KOPT-K1 (cell line): ENCODE results near the gene TUBA1A.

Experiments
- H3K27ac ChIP-seq: fragments of 200-600 bp; sonication (generic); 2 replicates; pipeline ENCODE4 v1.5.1; 2016; ENCODE audit warnings: antibody characterized with exemption, mild to moderate bottlenecking, low read depth, low read length; ENCODE audit not compliant: poor library complexity, severe bottlenecking
- H3K36me3 ChIP-seq: fragments of 200-600 bp; sonication (generic); 2 replicates; pipeline ENCODE4 v1.5.1; 2017; ENCODE audit warnings: antibody characterized with exemption, mild to moderate bottlenecking, low read length, moderate library complexity; ENCODE audit not compliant: insufficient read depth
- H3K9me3 ChIP-seq: fragments of 200-600 bp; sonication (generic); 2 replicates; pipeline ENCODE4 v1.5.1; 2017; ENCODE audit warnings: antibody characterized with exemption, low read length, mild to moderate bottlenecking; ENCODE audit not compliant: insufficient read depth, poor library complexity, severe bottlenecking

The TUBA1A gene

DNA sequence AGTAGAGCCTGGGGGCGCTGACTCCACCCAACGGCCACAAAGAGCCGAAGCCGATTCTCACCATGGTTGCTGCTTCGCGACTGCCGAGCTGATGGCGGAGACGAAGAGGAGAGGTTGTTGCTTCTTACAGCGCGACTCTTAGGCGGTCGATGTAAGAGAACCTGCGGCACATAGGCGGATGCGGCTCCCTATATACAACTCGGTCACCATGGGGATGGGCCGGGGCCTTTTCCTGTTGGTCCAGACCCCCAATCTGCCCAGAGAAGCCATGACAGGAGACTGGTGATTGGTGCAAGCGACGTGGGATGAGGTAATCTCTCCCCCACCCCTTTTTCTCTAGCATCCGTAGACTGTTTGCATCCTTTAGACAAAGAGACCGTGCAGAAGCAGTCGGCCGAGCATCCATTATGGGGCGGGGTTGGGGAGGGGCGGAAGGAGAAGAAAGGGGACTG, at the start of gene TUBA1A:
Gene TUBA1A (minus strand): TSS at position 165 of the 452 bp plus-strand sequence. CDS start 101 bp downstream, at position 64.
- no peaks in the 10 kb centered on the region for H3K9me3 ChIP-seq
- peak within 1 kb of the TSS; percentile 79 for H3K27ac ChIP-seq
- peaks cover 31% of the 10 kb centered on the region for H3K36me3 ChIP-seq

DNA sequence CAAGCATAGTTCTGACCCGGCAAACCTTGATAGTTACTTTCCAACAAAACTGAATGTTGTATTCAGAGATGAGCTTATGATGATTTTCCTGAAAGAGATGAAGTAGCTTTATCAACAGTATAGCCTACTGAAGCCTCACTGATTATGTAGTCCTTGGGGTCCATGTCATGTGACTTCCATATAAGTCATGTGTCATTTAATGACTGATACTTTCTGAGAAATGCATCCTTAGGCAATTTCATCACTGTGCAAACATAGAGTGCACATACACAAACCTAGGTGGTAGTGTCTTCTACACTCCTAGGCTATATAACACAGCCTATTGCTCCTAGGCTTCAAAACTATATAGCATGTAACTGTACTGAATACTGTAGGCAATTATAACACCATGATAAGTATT, 47.5 kb upstream of the TUBA1A start:
- H3K36me3 ChIP-seq: no peaks in the 10 kb centered on the region
- no peaks in the 10 kb centered on the region for H3K9me3 ChIP-seq
- H3K27ac ChIP-seq: no peak overlapping the region

DNA sequence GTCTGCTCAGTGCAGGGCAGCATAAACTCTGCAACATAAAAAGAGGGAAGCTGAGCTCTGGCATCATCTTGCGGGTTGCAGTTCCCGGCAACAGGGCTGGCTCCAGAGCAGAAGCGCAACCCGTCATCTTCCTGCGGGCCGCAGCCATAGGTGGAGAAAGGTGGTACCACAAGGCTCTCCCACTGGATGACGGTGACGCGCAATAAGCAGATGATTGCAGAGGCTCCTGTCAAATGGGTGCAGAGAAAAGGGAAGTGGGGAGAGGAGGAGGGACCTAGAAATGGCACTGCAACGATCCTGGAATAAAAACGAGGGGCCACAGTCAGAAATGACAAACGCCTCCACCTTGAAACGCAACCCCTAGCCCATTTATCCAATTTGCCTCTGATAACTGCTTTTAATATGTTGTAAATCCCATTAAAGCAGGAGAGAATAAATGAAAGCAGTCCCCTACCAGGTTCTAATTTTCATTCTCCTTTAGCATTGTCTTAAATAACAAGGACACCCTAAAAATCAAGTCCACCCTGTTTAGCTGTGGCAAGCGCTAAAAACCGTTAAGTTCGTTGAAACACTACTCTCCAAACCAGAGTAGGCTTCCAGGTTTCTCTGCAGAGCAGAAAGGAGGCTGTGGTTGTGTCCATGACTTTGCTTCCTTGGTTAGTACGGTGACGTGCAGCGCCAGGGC, 45.1 kb upstream of the TUBA1A start:
- Histone ChIP-seq H3K27ac (peak overlapping the region; percentile 60), H3K36me3 (no peaks in the 10 kb centered on the region), H3K9me3 (no peaks in the 10 kb centered on the region)

DNA sequence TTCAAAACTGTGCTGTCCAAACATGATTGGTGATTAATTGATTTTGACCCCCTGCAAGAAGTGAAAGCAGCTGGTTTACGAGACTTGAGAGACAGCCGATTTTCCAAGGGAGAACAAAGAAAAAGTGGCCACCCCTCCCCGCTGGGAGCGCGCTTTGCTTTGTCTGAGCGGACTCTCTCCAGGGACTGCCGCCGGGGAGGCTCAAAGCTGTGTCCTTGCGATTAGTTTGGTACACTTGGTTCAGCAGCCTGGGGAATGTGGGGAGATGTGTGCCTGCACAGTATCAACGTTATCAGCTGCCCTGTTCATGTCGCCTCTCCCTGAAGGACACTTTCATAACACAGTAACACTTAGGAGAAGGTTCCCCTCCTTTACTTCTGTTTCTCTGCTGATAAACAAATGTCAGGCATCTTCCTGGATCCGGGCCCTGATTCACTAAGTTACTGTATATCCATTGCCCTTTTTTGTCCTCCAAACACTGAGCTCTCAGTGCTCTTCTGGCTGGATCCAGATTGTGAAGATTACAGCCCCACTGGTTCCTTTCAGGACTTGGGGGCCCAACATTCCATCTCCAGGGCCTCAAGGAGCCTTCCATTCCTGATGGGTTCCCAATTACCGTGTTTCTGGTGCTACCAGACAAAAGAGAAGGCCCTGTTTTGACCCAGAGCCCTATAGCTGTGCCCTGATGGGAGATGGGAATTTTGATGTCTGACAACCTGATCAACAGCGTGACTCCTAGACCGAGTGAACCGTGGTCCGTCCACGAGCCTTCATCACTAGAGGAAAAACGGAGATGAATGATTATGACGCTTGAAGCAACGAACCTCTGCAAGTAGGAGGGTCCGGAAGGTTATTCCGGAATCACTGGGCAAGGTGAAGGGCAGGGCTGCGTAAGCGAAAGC, 44.3 kb upstream of the TUBA1A start:
- Histone ChIP-seq H3K36me3 (no peaks in the 10 kb centered on the region), H3K9me3 (no peaks in the 10 kb centered on the region), H3K27ac (no peak overlapping the region)

DNA sequence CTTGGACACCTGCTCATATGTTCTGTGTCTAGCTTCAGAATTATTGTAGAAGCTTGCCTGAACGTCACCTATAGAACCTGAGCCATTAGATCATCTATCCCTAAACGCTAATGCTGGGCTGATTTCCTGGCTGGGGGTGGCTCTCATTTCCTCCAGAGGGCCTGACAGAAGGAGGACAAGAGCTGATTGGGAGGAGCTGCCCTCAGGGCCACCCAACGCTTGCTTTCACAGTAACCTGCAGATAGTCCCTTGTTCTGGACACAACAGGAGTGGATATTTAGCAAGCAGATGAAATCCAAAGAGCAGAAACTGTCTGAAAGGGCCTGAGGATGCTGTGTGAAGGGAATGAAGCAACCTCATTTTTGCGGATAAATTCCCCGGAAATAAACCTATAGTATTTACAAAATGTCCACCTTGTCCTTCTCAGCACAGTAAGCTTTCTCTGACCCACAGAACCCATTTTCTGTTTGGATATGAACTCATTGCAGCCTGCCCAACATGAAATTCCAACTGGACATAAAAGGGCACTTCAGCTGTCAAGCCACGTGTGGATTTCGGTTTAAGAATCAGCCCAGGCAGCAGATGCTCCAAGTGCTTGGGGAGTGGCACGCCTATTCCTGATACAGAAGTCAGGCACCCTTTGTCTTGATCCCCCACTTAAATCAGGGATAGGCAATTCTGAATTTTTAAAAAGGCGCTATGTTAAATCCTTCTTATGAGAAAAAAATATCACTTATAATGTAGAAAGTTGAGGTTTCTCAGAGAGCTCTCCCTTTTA, 43.2 kb upstream of the TUBA1A start:
- Histone ChIP-seq H3K9me3 (no peaks in the 10 kb centered on the region), H3K27ac (no peak overlapping the region), H3K36me3 (no peaks in the 10 kb centered on the region)

DNA sequence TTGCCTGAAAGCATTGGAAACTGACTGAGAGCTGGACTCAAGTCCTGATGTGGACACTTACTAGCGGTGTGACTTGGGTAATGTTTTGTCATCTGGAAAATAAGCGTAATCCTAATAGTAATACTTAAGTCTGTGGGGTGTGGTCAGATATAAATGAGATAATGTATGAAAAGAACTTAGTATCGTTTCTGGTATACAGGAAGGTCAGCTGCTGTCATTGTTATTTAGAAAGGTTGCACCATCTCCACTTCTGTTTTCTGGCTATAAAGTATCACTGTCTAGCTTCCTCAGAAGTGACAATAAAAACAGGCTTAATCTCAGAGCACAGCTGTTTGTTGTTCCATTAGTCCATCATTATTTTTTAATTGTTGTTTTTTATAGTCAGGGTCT, 41.9 kb upstream of the TUBA1A start:
- H3K36me3 ChIP-seq: no peaks in the 10 kb centered on the region
- no peak overlapping the region for H3K27ac ChIP-seq
- no peaks in the 10 kb centered on the region for H3K9me3 ChIP-seq

DNA sequence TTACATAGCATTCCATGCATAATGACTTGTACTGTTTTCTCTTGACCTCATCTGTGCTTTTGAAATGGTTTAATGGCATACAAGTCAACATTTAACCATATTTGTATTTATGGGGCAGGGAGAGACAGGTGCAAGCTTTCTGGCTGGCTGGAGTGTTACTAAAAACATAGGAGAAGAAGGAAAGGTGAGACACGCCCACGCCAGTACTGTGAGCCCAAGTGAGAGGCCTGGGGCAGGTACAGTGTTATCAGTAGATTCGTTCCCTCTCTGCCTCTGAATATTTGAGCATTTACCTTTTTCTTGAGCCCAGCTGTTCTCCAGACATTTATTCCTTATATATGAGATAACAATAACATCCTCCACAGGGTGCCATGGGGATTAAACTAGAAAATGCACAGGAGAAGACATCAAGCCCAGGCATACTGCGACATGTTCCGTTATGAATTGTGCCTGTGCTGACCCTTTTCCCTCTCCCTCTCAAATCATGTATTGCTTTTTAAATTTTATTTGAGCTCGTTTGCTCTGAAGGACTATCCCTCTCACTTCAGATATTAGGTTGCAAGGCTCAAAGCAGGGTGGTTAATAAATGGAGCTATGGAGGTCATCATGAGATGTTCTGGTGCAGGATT, 41.4 kb upstream of the TUBA1A start:
- H3K36me3 ChIP-seq: no peaks in the 10 kb centered on the region
- no peaks in the 10 kb centered on the region for H3K9me3 ChIP-seq
- H3K27ac ChIP-seq: no peak overlapping the region

DNA sequence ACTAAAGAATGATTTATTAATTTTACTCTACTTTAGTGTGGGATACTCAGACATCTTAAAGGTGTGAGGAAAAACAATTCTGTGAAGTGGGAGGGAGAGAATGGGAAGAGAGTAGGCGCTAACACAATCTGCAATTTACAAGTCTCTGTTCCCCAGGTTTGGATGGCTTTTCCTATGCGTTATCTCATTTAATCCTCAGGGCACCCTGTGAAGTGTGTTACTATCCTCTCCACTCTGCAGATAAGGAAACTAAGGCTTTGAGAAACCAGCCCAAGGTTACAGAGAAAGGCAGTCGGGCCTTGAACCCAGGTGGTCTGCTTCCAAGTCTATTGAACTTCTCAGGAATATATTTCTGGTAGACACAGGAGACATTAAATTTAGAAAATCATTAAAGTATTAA, 39.8 kb upstream of the TUBA1A start:
- Histone ChIP-seq H3K27ac (no peak overlapping the region), H3K36me3 (no peaks in the 10 kb centered on the region), H3K9me3 (no peaks in the 10 kb centered on the region)

DNA sequence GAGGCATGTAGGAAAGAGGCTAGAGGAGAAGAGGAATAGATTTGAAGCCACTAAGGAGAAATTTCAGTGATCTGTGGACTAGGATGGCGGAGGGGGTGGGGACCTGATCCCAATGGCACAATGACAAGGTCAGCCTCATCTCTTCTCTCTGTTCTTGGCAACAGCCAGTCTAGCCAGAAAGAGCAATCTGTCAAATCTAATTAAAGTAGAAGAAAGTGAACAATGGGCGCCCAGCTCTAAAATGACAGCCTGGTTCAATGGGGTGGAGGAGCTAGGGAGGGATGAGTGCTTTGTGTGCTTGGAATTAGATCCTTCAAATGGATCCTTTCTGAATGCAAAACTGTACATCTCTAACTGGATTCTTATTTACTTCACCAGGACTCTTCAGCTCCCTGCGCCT, 38.8 kb upstream of the TUBA1A start:
- Histone ChIP-seq H3K27ac (no peak overlapping the region), H3K9me3 (no peaks in the 10 kb centered on the region), H3K36me3 (no peaks in the 10 kb centered on the region)

DNA sequence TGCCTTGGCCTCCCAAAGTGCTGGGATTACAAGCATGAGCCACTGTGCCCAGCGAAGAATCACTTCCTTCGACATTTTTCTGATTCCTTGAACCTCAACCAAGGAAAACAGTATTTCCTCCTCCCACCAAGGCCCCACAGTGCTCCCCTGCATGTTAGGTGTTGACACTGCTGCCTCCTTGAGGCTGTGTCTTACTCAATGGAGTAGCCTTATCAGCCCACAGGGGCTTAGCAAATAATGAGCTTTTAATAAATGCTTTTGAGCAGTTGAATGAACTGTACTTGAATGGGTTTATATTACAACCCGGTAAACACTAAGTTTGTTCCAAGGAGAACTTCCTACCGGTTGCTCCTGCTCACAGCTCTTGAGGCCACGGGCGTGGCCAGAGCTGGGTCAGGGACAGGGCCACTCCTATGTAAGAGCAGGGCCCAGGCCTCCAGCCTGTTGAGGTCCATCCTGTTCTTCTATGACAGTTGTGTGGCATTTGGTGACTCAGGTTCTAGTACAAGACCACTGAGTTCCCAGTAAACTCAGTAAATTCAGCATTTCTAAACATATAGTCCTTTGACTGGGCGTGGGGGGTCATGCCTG, 36.8 kb upstream of the TUBA1A start:
- Histone ChIP-seq H3K36me3 (no peaks in the 10 kb centered on the region), H3K9me3 (no peaks in the 10 kb centered on the region), H3K27ac (no peak overlapping the region)

DNA sequence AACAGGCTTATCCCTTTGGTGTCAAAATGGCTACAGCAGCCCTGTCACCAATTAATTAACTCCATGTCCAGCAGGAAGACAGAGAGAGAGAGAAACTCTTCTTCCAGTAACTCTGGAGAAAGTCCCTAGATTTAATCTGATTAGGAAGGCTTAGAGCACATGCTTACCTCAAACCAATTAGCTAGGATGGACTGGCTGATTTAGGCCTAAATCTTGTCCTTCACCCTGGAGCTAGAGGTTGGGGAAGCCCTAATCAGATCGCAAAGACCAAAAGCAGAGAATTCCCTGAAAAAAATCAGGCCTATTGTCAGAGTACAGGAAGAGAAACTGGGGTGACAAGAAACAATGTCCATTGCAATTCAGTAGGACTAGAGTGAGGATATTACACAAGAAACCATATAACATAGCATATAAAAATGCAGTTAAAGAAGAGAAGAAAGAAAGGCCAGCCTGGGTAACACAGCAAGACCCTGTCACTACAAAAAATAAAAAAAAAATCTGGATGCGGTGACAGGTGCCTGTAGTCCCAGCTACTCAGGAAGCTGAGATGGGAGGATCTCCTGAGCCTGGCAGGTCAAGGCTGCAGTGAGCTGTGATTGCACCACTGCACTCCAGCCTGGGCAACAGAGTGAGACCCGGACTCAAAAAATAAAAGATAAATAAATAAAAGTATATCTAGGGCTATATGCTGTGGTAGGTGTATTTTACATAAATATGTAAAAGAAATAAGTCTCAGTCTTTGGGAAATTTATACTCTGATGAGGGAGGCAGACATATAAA, 34.9 kb upstream of the TUBA1A start:
- no peaks in the 10 kb centered on the region for H3K9me3 ChIP-seq
- H3K27ac ChIP-seq: no peak overlapping the region

DNA sequence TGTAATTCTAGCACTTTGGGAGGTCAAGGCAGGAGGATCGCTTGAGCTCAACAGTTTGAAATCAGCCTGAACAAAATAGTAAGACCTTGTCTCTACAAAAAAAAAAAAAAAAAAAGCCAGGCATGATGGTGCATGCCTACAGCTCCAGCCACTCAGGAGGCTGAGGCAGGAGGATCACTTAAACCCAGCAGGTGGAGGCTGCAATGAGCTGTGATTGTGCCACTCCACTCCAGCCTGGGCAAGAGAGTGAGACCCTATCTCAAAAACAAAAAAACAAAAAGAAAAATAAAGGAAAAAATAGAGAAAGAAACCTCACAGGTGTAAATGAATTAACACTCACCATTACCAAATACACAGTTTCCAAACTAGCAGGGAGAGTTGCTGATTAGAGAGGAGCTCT, 34.2 kb upstream of the TUBA1A start:
- Histone ChIP-seq H3K36me3 (no peaks in the 10 kb centered on the region), H3K9me3 (no peaks in the 10 kb centered on the region), H3K27ac (no peak overlapping the region)

More for the DNA sequence above, 34.9 kb upstream of the TUBA1A start:
- H3K36me3 ChIP-seq: no peaks in the 10 kb centered on the region

DNA sequence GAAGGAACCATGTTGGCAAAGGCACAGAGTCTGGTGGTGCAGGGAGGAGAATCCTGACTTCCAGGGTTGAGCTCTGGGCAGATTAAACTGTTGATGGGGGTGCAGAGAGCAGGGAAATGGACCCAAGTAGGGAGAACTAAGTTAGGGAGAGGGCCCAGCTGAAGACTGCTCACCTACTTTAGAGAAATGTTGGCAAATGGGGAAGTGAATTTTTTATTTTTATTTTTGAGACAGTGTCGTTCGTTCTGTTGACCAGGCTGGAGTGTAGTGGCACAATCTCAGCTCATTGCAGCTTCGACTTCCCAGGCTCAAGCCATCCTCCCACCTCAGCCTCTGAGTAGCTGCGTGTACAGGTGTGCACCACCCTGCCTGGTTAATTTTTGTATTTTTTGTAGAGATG, 32.1 kb upstream of the TUBA1A start:
- H3K9me3 ChIP-seq: no peaks in the 10 kb centered on the region
- H3K27ac ChIP-seq: no peak overlapping the region
- no peaks in the 10 kb centered on the region for H3K36me3 ChIP-seq
